ENCODE measurements around the gene FGD6.

DNA sequence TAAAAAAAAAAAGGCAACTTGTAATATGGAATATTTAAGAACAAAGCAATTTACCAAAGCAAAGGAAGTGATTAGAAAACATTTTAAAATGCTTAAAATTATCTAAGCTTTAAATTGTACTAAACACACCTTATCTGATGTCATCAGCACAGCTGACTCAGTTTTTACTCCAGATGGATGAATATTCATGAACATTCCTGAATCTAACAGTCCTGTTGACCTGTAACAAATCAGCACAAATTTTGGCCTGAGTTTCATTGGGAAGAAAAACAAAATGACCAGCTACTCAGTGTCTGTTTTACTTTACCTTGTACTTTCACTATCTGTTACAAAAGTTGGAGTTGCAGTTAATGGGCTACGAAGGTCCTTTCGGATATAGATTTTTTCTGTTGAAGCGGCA is 159.8 kb downstream of the FGD6 start:
- no peak for TF ChIP-seq POLR2A (IDR thresholded peaks at IDR 0.05; ENCODE audit: low read depth, low read length)
- no peak for TF ChIP-seq TAF1 (IDR thresholded peaks at IDR 0.05; ENCODE audit: borderline replicate concordance, low read depth, low read length)
